Measurements from ENCODE around the gene CHRNA1. TPM values are rescaled to one million over a fixed set of nuclear protein-coding genes. Genes with fewer than 3 reads are reported as not detected.

Gene CHRNA1
- total and polyA plus RNA-seq, 5 experiments from 2014 or later, result not detected

DNA sequence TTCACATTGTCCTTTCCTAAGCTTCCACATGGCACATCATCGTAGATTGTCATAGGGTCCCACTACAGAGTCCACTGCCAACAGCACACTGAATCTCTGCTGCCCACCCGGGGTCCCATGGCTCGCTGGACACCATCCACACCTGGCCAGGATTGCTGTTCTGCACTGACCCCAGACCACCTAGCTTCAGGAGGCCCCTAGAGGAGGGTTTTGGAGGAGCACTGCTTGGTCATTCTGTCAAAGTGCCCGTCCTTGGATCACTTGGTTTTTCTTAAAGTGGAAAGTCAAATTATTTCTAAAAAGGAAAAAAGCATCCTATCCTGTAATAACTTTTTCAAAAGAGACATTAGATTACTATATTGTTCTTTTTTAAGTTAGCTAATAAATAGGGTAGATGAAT is 59.0 kb downstream of the CHRNA1 start:
- peaks cover 0 to 22% (median 5%) of the 10 kb centered on the region in 5 donors for H3K27me3 Mint-ChIP-seq
- H3K36me3 Mint-ChIP-seq, result no peaks in the 10 kb centered on the region
- peaks cover 0 to 9% (median 0%) of the 10 kb centered on the region in 4 donors for H3K4me1 Mint-ChIP-seq
- POLR2A ChIA-PET, result interaction anchor here (1.4 kb wide), 1 partner anchor 12 kb away, joined by 3 read pairs; no protein-coding TSS in a partner anchor
- H3K4me3 Mint-ChIP-seq, result no peak overlapping the region
- DNase-seq (no peak), ATAC-seq (no peak)
- H3K9me3 Mint-ChIP-seq, result no peaks in the 10 kb centered on the region
- H3K27ac Mint-ChIP-seq, result no peak overlapping the region

DNA sequence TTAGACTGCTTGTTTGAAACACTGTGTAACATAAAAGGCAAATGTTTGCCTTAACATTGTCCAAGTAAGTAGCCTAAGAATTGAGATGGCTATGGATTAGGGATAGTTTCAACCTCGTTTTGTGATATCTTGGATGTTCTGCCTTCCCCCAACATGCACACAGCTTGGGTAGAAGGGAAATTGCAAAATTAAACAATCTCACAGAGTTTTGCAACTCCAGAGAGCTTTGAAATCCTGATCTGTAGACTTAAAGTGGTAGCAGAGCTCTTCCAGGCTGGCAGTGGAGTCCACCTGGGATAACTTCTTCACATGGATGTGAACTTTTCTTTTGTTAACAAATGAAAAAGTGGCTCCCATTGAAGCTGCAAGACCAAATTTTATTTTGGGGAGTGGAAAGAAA is 59.6 kb downstream of the CHRNA1 start:
- peaks cover 0 to 9% (median 1%) of the 10 kb centered on the region in 4 donors for H3K4me1 Mint-ChIP-seq
- no peak overlapping the region for H3K4me3 Mint-ChIP-seq
- ATAC-seq (no peak), DNase-seq (no peak)
- H3K36me3 Mint-ChIP-seq, result no peaks in the 10 kb centered on the region
- POLR2A ChIA-PET, result interaction anchor here (1.4 kb wide), 1 partner anchor 13 kb away, joined by 3 read pairs; no protein-coding TSS in a partner anchor
- no peak overlapping the region for H3K27ac Mint-ChIP-seq
- H3K9me3 Mint-ChIP-seq, result no peaks in the 10 kb centered on the region
- peaks cover 0 to 22% (median 5%) of the 10 kb centered on the region in 5 donors for H3K27me3 Mint-ChIP-seq

DNA sequence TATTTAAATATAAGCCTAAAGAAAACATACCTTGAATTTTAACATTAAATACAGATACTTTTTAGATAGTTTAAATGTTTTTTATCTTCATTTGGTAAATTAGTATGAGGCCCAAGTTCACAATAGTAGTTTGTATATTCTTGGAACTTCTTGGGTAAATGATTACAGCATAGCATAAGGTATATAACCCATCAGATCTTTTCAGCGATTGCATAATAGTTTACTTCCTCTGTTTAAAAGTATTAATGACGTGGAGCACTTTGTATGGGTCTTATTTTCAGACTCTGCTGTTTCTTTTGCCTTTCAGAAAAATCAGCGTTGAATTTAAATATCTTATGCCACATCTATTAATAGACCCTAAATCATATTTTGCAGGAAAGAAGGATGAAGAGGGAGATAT is 60.2 kb downstream of the CHRNA1 start:
- Mint-ChIP-seq H3K27me3 (peaks cover 0 to 22% (median 5%) of the 10 kb centered on the region in 5 donors), H3K36me3 (no peaks in the 10 kb centered on the region), H3K4me1 (peaks cover 0 to 9% (median 1%) of the 10 kb centered on the region in 4 donors), H3K4me3 (no peak overlapping the region), H3K27ac (no peak overlapping the region), H3K9me3 (no peaks in the 10 kb centered on the region)
- POLR2A ChIA-PET, result no interaction called here
- DNase-seq (no peak), ATAC-seq (no peak)

DNA sequence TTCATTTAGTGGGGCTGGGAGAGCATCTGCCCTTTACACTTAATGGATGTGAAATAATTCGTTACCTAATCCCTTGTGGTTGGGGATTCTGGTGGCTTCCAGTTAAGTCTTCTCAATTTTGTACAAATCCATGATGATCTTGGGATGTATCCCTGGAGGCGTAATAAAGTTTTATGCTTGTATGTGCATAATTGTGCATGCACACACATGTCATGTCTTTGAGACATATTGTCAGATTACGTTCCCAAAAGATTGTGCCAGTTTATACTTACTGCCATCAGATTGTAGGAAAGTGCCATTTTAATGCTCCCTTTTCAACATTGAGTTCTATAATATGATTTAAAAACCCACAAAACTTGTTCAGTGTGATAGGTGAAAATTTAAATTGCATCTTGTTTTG is 60.8 kb downstream of the CHRNA1 start:
- ATAC-seq, result no peak
- Mint-ChIP-seq H3K27me3 (peaks cover 0 to 18% (median 2%) of the 10 kb centered on the region in 5 donors), H3K4me1 (peaks cover 0 to 3% (median 1%) of the 10 kb centered on the region in 4 donors), H3K9me3 (no peaks in the 10 kb centered on the region), H3K4me3 (no peak overlapping the region), H3K36me3 (no peaks in the 10 kb centered on the region), H3K27ac (no peak overlapping the region)
- DNase-seq, result no peak
- POLR2A ChIA-PET, result no interaction called here

DNA sequence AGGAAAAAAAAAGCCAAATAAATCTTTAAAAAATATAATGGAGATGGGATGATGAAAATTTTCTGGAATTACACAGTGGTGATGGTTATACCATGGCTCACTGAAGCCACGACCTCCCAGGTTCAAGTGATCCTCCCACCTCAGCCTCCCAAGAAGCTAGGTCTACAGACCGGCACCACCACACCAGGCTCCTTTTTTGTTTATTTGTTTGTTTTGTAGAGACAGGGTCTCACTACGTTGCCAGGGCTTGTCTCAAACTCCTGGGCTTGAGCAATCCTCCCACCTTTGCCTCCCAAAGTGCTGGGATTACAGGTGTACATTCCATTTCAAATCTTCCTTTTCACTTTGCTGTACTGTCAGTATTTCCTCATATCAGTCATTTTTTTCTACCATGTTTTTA is 61.7 kb downstream of the CHRNA1 start:
- Mint-ChIP-seq H3K4me3 (no peak overlapping the region), H3K27me3 (peaks cover 0 to 15% (median 2%) of the 10 kb centered on the region in 5 donors), H3K4me1 (peaks cover 0 to 2% (median under 1%) of the 10 kb centered on the region in 4 donors), H3K36me3 (no peaks in the 10 kb centered on the region), H3K27ac (no peak overlapping the region), H3K9me3 (no peaks in the 10 kb centered on the region)
- POLR2A ChIA-PET, result no interaction called here
- DNase-seq (no peak), ATAC-seq (no peak)

DNA sequence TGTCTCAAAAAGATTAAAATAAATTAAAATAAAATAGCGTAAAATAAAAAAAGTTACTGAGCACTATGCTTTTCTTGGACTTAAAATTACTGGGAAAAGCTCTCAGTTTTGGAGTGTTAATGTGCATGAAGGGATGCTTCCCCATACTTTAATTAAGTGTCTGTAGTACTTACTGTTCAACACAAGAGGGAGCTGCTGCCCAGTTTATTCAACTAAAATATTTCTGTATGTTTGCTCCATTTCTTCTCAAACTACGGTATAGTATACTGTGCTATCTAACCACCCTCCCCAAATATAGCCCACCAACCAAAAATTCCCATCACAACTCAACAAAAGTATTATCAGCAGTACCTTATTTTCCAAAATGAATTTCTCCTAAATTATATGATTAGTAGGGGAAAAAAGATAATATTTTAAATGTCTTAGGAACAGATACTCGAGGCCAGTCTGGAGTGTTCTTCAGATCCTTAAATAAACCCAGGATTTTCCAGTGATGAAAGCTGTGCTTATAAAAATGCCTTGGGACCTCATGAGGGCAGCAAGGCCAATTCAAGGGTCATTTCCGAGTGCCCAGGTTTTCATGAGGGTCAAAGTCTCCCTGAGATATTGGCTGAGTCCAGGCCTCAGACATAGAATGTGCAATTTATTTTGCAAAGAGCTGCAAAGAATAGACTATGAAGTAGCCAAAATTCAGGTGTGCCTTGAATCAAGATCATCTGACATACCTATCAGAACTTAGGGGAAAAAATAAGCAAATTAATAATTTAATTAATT is 64.1 kb downstream of the CHRNA1 start:
- H3K4me3 Mint-ChIP-seq, result no peak overlapping the region
- H3K27ac Mint-ChIP-seq, result peak overlapping the region in 2 of 10 donors; percentile 23 to 43
- ATAC-seq (peak; percentile 71 to 76), DNase-seq (peak in 6 of 10 donors; percentile 20 to 70 (median 54))
- H3K4me1 Mint-ChIP-seq, result peaks cover 0 to 6% (median 4%) of the 10 kb centered on the region in 4 donors
- POLR2A ChIA-PET, result interaction anchor here (0.8 to 1.8 kb wide), 6 partner anchors 16 to 290 kb away, joined by 3 to 6 read pairs (median 3); partner anchors contain the start of gene WIPF1
- H3K36me3 Mint-ChIP-seq, result no peaks in the 10 kb centered on the region
- H3K27me3 Mint-ChIP-seq, result peaks cover 0 to 3% (median 0%) of the 10 kb centered on the region in 5 donors
- H3K9me3 Mint-ChIP-seq, result no peaks in the 10 kb centered on the region

Other genes starting within 250 kb of the CHRNA1 start
- 100 to 1,000 TPM; 408 to 419 TPM for gene WIPF1, start 166.7 kb downstream of the CHRNA1 start, total RNA-seq
- 100 to 1,000 TPM in 2 of 3 donors, 10 to 100 TPM in 1; 97.5 to 116 (median 103) TPM for gene WIPF1, start 166.7 kb downstream of the CHRNA1 start, polyA plus RNA-seq
- 1 to 10 TPM; 1.8 to 1.9 TPM for gene CHN1, start 240.9 kb upstream of the CHRNA1 start, total RNA-seq
- 1 to 10 TPM in 1 of 3 donors, under 1 TPM in 2; 0.58 to 2.2 (median 0.74) TPM for gene CHN1, start 240.9 kb upstream of the CHRNA1 start, polyA plus RNA-seq

Measured in naive thymus-derived CD8-positive, alpha-beta T cell (primary cell).